GM21786 (cell line): ENCODE measurements around the gene ACTL8.

Experiments
- ATAC-seq: cut with Tn5 transposase; IDR thresholded peaks from one replicate; pipeline ENCODE4 v1.9.1; 2021; ENCODE audit not compliant: unreplicated experiment

The ACTL8 gene

DNA sequence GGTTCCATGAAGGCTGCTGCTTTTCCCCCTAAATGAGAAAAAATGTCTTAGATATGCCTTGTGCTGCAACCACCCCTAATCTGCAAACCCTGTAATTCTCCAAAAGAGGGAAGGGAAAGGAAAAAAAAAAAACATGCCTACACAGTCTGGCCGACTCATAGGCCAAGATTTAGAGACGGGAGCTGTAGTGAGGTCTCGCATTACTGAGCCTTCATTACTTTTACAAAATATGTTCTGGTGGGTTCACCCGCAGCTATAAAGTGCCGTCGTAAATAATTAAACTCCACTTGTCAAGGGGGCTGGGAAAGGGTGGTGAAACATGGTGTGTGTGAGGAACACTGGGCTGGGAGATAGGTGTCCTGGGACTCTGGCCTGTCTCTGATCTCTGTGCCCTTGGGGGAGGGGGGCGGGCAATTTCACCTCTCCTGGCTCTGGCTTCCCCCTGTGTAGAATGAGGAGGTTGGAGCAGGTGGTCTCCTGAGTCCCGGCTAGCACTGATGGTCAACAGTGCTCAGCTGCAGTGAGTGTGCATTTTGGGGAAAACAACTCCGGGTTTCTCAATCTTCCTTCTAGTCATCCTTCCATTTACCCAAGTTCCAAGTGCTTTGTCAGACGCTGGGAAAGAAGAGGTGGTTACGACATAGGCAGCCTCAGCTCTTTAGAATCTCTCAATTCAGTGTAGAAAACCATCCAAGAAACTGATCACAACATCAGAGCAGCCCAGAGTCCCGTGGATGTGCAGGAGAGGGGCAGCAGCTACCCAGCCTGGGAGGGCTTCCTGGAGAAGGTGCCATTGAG, 82.3 kb downstream of the ACTL8 start:
- ATAC-seq = no peak

DNA sequence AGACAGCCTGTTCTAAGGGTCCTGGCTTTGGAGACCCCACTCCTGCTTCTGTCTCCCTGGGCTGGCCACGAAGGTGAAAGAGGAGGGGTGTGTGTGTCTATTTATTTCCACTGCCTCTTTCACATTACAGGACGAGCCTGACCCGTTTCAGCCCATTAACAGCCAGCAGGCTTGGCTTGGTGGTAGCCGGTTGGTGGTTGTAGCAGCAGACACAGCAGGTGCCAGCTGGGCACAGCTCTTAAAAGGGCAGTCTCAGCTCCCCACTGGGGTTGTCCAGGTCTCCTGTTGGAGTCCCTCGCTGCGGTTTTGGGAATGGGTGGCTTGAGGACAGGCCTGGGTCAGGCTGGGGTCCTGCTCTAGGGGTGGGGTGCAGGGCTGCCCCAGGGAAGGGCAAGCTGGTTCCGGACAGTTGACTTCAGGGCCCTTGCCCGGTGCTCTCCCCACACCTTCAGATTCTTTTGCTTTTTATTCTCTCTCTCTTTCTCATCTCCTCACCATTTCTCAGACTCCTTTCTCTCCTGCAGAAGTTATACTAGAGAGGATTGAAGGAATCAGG, 84.6 kb downstream of the ACTL8 start:
- ATAC-seq = no peak

DNA sequence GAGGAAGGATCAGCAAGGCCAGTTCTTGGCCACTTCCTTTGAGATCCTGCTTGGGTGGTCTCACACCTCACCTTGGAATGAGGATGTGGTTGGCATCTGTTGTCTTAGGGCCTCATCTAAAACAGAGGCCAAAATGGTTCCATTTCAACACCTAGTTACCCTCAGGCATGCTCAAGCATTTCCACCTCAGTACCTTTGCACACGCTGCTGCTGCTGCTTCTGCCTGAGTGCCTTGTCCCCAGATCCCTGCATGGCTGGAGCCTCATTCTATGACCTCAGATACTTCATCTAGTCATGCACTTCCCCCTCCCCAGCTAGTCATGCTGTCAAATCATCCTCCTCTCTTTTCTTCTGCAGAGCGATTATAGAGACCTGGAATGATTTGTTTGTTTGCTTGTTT, 86.8 kb downstream of the ACTL8 start:
- ATAC-seq = no peak

DNA sequence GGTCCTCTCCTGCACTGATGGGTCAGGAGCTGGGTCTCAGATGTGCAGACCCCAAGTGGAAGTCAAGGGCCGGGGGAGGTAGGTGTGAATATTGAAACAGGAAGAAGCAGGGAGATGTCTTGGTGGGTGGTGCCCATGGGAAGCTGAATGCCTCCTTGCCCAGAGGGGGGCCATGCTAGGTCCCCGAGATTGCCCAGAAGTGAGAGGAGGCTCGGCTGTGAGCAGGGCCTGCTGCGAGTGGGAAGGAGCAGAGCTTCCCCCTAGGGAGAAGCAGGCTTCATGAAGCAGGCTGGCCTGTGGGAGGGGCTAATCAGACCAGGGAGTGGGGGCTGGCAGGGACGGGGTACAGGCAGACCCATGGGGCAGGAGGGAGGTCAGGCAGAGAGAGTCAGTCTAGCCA, 87.6 kb downstream of the ACTL8 start:
- no peak for ATAC-seq

DNA sequence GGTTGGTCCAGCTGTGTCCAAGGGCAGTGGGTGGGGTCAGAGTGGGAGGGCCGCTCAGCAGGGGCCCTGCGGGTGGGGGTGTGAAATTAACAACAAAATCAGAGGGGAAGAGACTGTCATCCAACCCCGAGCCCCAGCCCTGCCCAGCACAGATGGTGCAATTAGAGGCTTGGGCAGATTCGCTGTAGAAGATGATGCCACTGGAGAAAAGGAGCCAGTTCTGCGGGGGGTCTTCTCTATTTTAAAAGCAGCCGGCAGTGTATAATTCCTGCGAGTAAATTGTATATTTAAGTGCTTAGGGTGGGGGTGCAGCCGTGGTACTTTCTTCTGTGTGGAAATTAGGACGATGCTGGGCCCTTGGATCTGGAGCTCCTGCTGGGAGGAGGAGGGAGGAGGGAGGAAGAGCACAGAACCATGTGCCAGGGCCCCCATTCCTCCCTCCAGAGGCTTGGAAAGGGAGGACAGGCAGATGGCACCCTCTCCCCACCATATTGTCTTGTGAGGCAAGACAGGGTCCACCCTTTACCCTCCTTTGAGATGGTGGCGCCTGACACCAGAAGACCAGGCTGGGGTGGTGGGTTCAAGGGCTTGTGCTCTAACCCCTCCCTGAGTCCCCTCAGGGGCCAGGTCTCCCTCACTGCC, 89.2 kb downstream of the ACTL8 start:
- ATAC-seq = no peak

DNA sequence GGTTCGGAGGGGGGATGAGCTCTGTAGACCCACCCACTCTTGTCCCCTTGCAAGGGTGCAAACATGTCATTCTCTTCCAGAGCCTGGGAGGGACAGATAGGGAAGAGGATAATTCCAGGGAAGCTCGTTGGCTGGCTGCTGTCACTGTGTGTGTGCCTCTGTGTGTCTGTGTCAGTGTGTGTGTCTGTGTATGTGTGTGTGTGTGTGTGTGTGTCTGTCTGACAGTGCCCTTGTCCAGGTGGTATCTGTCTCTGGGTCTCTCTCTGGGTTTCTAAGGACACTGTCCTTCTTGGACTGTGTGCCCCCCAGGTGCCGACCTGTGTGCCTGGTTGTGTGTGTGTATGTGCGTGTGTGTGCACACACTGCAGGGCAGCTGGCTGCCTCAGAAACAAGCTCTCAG, 90.5 kb downstream of the ACTL8 start:
- ATAC-seq = no peak

DNA sequence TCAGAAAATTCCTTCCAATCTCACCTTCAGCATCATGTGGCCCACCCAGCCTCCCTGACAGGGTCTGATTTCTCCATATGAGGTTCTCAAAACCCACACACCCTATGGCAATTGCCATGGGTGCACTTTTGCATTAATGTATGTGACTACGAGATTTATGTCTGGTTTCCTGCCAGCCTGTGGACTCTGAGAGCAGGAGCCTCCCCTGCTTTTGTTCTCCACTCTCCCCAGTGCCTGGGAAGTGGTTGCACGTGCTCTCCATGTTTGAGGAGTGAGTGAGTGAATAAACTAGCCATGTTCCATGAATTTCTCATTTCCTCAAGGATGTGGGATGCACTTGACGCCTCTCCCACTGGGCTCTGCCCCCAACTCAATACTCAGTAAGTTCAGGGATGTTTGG, 91.2 kb downstream of the ACTL8 start:
- ATAC-seq = no peak

DNA sequence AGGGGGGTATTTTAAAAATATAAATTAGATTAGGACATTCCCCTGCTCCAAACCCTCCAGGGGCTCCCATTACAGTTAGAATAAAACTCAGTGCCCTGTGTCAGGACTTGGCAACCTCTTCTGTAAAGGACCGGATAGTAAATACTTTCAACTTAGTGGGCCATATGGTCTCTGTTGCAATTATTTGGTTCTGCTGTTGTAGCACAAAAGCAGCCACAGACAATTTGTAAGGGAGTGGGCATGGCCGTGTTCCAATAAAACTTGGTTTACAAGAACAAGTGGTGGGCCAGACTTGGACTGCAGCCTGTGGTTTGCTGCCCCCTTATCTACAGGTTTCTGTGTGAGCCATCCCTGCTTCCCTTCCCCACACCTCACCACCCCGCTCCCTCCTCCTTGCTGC, 92.0 kb downstream of the ACTL8 start:
- ATAC-seq = no peak

DNA sequence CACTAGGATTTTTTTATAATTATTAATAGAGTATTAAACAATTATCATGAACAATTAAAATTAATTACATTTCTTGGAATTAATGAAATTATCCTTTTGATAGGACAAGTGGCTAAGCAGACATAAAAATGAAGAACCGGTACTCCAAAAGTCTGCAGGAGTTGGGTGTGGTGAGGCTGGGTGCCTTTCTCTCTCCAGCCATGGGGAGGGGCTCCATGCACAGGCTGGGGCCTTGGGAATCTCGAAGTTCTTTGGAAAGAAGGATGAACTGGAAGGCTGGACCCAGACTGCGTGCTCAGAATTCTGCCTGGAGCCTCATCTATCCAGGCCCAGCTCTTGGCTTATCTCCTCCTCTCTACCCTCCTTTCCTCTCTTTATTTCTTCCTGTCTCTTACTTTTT, 94.1 kb downstream of the ACTL8 start:
- no peak for ATAC-seq

DNA sequence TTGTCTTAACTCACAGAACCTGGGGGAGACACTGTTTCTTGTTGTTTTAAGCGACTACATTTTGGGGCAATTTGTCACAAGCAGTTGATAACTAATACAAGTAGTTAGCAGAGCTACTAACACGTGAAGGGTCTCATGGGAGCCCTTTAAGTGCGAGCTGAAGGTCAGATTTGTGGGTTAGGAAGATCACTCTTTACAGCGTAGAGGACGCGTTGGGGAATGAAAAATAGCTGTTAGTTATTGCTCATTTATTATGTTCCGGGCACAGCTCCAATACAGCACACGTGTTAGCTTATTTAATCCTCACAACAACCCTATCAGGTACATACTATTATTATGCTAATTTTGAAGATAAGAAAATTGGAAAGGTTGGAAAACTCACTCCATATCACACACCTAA, 95.9 kb downstream of the ACTL8 start:
- no peak for ATAC-seq

DNA sequence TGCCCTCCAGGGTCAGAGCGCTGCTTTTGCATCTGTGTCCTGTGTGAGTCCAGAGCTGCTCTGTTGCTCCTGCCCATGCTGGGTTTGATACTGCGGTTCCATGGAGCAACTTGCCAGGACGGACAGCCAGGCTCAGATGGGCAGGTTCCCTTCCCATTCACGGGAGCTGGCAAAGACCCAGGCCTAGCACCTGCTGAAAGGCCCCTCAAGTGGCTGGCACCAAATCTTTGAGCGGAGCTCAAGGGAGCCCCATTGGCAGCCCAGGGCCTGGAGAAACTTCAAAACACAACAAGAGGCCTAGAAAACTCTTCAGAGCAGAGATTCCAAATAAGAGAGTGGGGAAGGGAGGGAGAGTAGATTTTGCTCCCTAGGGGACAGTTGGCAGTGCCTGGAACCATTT, 97.2 kb downstream of the ACTL8 start:
- no peak for ATAC-seq

DNA sequence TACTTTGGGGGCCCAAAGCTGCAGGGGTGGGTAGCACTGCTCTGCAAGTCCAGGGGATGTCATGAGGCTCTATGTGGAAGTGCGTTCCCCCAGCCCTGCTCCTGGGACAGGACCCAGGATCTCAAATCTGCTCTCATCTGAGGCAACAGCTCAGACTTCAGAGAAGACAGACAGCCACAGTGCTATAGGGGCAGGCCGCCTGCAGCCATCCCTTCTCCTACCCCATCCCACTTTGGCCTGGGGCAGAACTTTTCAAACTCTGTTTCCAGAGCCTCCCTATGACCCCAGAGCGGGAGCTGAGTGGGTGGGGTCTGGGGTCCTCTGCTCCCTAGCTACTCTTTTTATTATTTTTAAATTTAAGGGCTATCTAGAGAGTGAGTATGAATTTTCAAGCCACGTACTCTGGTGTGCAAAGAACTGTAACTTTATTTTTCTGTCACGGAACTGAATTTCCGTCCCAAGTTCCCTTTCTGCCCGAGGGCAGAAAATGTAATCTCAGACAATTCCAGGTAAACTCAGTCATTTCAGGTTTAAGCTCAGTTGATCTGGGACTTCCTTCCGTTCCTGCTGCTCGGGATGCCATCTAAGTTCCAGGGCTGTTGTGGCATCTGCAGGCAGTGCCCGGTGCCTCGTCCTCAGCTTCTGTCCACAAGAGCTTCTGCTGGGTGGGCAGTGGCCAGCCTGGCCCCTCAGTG, 98.3 kb downstream of the ACTL8 start:
- no peak for ATAC-seq

DNA sequence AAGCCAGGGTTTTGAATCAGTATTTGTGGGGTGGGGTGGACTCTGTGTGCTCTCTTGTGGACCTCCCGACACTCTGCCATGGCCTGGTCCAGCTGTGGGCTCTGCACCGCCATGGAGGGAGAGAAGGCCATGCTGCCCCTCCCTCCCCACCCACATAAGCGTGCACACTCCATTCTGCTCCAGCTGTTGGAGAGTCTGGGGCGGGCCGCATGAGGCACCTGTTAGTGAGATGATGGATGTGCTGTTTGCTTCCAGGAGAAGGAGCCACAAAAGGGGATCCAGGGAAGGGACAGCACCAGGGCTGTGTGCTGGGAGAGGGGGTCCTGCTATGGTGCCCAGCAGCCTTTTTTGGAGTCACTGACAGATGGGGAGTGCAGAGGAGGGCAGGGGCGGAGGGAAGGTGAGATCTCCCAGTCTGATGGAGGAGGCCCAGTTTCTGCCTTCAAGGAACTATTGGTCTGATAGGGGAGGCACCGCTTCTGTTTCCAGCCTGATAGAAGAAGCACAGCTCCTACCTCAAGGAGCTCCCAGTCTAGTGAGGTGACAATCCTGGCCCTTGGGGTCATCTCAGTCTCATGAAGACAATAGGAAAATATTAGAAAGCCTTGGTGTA, 101.5 kb downstream of the ACTL8 start:
- ATAC-seq = no peak

DNA sequence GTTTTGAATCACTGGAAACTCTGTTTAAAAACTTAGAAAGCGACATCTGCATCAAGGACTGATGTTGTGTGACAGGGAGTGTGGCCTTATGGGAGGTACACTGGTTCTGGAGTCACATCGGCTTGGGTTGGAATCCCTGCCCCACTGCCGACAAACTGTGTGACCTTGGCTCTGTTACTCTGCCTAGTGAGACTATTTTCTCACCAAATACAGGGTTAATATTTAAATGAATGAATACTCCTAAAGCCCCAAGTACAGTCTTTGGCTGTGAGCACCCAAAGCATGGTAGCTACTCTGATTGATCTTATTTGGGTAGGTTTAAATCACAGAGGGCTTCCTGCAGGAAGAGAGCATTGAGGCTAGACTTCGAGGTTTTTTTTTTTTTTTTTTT, 102.0 kb downstream of the ACTL8 start:
- no peak for ATAC-seq

DNA sequence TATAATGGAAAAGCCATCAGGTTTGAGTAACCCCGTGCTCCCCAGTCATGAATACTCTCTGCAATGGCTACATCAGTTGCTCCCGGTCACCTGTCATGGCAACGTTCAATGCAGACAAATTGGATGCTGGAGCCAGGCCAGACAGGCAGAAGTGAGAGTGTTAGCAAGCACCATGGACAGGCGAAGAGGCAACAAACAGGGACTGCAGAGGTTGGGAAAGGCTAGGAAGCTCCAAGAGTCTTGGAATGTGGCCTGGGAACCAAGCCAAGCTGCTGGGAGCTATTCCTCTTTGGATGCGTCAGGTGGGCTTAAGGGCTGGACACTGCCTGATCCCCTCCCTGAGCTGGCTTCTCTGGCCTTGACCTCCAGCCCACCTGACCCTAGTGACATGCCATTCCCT, 102.9 kb downstream of the ACTL8 start:
- no peak for ATAC-seq

DNA sequence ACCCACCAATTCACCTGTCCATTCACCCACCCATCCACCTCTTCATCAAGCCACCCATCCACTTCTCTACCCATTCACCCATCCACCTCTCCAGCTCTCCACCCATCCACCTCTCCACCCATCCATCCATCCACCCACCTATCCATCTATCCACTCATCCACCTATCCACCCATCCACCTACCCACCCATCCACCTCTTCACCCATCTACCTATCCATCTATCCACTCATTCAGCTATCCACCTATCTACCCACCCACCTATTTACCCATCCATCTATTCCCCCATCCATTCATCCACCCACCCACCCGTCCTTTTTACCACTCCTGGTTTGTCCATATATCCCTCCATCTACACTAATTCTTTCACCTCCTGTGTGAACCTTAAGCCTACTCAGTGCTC, 105.7 kb downstream of the ACTL8 start:
- no peak for ATAC-seq

DNA sequence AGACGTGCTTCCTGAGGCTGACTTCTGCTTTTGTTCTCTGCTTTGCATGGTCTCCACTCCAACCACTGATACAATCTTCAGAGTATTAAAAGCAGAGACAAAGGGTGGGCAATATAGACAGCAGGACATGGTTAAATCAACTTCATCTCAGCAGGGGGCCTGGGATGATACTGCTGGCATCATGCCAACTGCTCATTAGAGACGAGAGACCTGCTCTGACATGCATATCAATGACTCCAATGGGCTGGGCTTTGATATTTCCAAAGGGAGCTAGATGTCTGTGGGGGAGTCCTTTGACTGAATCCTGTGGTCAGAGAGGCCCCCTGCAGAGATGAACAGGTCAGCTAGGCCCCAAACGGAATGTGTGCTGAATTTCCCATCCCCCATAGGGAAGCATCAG, 106.6 kb downstream of the ACTL8 start:
- ATAC-seq = no peak

DNA sequence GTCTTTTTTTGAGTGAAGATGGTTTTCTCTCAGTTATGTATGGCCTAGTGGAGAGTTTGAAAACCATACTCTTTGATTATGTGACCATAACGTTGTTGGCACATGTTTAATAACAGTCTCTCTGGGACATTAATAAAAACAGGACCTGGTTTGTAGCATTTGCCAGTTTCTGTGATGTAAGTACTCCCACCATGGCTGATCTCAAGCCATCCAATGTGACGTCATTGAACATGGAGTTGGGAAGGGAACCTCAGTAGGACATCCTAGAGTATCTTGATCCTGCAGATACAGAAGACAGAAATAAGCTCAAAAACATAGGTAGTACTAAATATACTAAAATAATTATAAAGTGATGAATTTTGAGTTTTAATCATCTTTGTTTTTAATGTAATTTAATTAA, 107.0 kb downstream of the ACTL8 start:
- ATAC-seq = no peak

DNA sequence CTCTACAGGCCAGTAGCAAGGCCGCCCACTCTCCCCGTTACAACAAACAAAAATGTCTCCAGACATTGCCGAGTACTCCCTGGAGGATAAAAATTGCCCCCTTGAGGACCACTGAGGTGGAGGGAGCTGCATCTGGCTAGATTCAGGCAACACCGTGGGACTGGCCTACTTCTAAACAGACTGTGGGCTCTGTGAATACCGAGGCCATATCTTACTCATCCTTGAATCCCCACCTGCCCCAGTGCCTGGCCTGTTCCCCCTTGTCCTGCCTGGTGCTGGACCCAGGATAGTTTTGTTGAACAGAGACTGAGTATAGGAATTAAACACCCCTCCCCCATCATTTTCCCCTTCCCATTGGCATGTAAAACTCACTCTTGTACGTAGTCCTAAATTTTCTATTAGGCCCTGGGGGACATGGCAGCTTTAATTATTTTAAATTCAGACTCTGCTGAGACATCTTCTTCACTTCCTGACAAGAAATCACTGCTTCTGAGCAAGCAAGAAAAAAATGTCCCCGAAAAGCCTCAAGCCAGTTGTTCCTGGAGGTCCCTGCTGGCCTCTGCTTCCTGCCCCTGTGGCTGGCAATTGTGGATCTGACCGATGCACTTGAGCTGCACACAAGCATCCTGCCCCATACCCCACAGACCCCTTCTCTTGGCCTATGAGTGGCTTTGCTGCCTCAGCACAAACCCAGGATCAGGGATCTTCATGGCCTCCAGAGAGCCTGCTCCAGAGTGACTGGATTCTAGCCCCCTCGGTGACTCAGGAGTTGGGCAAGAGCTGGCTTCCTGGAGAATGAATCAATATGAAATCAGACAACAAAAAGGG, 111.0 kb downstream of the ACTL8 start:
- ATAC-seq = no peak

DNA sequence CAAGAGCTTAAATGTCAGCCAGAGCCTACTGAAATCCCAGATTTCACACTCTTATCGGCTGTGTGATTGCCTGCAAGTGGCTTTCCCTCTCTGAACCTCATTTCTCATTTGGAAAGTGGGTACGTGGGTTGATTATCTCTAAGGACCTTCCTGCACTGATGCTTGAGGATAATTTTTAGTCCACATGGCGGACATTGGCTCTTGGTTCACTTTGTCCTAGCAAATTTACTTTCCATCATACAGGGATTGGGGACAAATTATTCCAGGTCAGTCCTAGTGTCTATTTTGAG, 111.6 kb downstream of the ACTL8 start:
- no peak for ATAC-seq

DNA sequence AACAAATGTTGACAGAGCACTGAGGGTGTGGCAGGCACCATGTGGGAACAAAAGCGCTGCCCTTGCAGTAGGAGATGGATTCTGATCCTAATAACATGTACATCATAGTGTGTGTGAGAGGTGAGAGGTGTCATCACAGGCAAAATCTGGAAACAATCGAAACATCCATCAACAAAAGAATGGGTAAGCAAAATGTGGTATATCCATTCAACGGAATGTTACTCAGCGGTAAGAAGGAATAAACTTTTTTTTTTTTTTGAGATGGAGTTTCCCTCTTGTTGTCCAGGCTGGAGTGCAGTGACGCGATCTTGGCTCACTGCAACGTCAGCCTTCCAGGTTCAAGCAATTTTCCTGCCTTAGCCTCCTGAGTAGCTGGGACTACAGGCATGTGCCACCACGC, 112.3 kb downstream of the ACTL8 start:
- no peak for ATAC-seq
